GM19035 (cell line): Measurements from ENCODE around the gene THOC6.

Experiments used
- ATAC-seq: cut with Tn5 transposase; IDR thresholded peaks from one replicate; pipeline ENCODE4 v1.9.1; 2021; ENCODE audit not compliant: unreplicated experiment

Gene THOC6

GRCh38 chr16:2991566-2992261, 32.1 kb upstream of the THOC6 start:
- no peak for ATAC-seq

- no peak for ATAC-seq
Observed at GRCh38 chr16:2992383-2993081, 31.3 kb upstream of the THOC6 start.

- ATAC-seq: no peak
Observed at GRCh38 chr16:2996298-2996697, 27.5 kb upstream of the THOC6 start.

GRCh38 chr16:2999929-3000328, 23.9 kb upstream of the THOC6 start:
- no peak for ATAC-seq

- no peak for ATAC-seq
Observed at GRCh38 chr16:3000540-3000939, 23.3 kb upstream of the THOC6 start.

GRCh38 chr16:3001316-3001715, 22.5 kb upstream of the THOC6 start:
- ATAC-seq: no peak

GRCh38 chr16:3003582-3004270, 20.1 kb upstream of the THOC6 start:
- ATAC-seq: peak; percentile 95

GRCh38 chr16:3004319-3004718, 19.5 kb upstream of the THOC6 start:
- ATAC-seq: peak; percentile 18

- ATAC-seq: no peak
Observed at GRCh38 chr16:3004781-3005284, 19.0 kb upstream of the THOC6 start.

GRCh38 chr16:3007059-3007956, 16.5 kb upstream of the THOC6 start:
- no peak for ATAC-seq

- ATAC-seq: no peak
Observed at GRCh38 chr16:3007957-3008689, 15.7 kb upstream of the THOC6 start.

- ATAC-seq: no peak
Observed at GRCh38 chr16:3008690-3009037, 15.2 kb upstream of the THOC6 start.

- ATAC-seq: no peak
Observed at GRCh38 chr16:3009568-3010390, 14.1 kb upstream of the THOC6 start.

- ATAC-seq: no peak
Observed at GRCh38 chr16:3010510-3010909, 13.3 kb upstream of the THOC6 start.

GRCh38 chr16:3012246-3012645, 11.6 kb upstream of the THOC6 start:
- no peak for ATAC-seq

GRCh38 chr16:3012828-3013420, 10.9 kb upstream of the THOC6 start, which contains the start of gene CLDN9:
CLDN9 (plus strand) TSS chr16:3012923; CDS start chr16:3013363, 440 bp downstream.
- no peak for ATAC-seq

GRCh38 chr16:3013491-3013951, 10.3 kb upstream of the THOC6 start:
- no peak for ATAC-seq

GRCh38 chr16:3013998-3014690, 9.7 kb upstream of the THOC6 start:
- no peak for ATAC-seq
